ENCODE data around the gene CAMSAP3.

GRCh38 chr19:7628589-7629311 is 33.1 kb downstream of the CAMSAP3 start:
- TF ChIP-seq CTCF (IDR thresholded peaks at IDR 0.05; ENCODE audit: low read depth, low read length) = no peak
- TF ChIP-seq EZH2phosphoT487 (IDR thresholded peaks at IDR 0.05; ENCODE audit: low read depth) = no peak
